Activated CD4-positive, alpha-beta T cell treated with anti-CD3 and anti-CD28 coated beads for 36 hours (primary cell): ENCODE results near the gene PRM2. TPM values are rescaled to one million over a fixed set of nuclear protein-coding genes. Genes with fewer than 3 reads are reported as not detected.

Experiments used
- ATAC-seq: fragments of 200-7000 bp; cut with Tn5 transposase; one replicate; pipeline ENCODE4 v1.10.0; 2021; ENCODE audit warnings: mild to moderate bottlenecking, moderate library complexity
- CTCF ChIA-PET: fragments of 350-600 bp; sonication (Branson Sonifier 250); formaldehyde crosslinking; loops from one replicate; lab custom pipeline; 2021; ENCODE audit warnings: antibody characterized with exemption; lab: Charles Lee
- POLR2A ChIA-PET: fragments of 350-600 bp; sonication (Branson Sonifier 250); formaldehyde crosslinking; loops from one replicate; lab custom pipeline; 2021; ENCODE audit warnings: antibody characterized with exemption, inconsistent platforms; lab: Charles Lee
- DNase-seq: peaks from one replicate; pipeline ENCODE4 v3.0.0-alpha.2; 2020
- H3K27ac Mint-ChIP-seq: one replicate; pipeline ENCODE4 v1.8.0; 2021; ENCODE audit warnings: mixed read lengths
- H3K27me3 Mint-ChIP-seq: one replicate; pipeline ENCODE4 v1.8.0; 2021; ENCODE audit warnings: mixed read lengths
- H3K36me3 Mint-ChIP-seq: one replicate; pipeline ENCODE4 v1.8.0; 2021; ENCODE audit warnings: low read depth, mixed read lengths
- H3K4me1 Mint-ChIP-seq: one replicate; pipeline ENCODE4 v1.8.0; 2021; ENCODE audit warnings: mixed read lengths
- H3K4me3 Mint-ChIP-seq: one replicate; pipeline ENCODE4 v1.8.0; 2021; ENCODE audit warnings: mild to moderate bottlenecking, moderate library complexity, mixed read lengths
- H3K9me3 Mint-ChIP-seq: one replicate; pipeline ENCODE4 v1.8.0; 2021; ENCODE audit warnings: low read depth, mixed read lengths
- intact Hi-C, 2 experiments: fragments of 100-400 bp; cut with DNase I in 1 of 2; cut with micrococcal nuclease in 1 of 2; formaldehyde crosslinking; loops; one replicate each; pipeline versions ENCODE4 v1.14.2 to v1.15.1; 2022 to 2024; cut with DNase I, micrococcal nuclease
- microRNA-seq: library from miRNA; unstranded; fragments of <30 nt; microRNA quantifications from one replicate; pipeline ENCODE4 v1.2.0, GENCODE V29; 2021; ENCODE audit warnings: borderline replicate concordance
- total RNA-seq, 2 experiments: library from RNA; stranded (reverse); gene quantifications; one replicate each; pipeline ENCODE4 v1.2.3, GENCODE V29; 2021

PRM2 gene
- total RNA-seq, 2 experiments from 2014 or later, result not detected

GRCh38 chr16:11232852-11233726, 43.2 kb downstream of the PRM2 start:
- ATAC-seq (peak; percentile 82), DNase-seq (peak; percentile 96)
- POLR2A ChIA-PET, result interaction anchor here (0.6 to 4.6 kb wide), 11 partner anchors 8 to 283 kb away, joined by 3 to 27 read pairs (median 5); partner anchors contain the start of gene SOCS1
- intact Hi-C loops, result loop anchor here (1.0 to 2.0 kb wide), 8 partner anchors 8 to 245 kb away; partner anchors contain the start of gene SOCS1 (in 1 of the 2)
- Mint-ChIP-seq H3K36me3 (no peaks in the 10 kb centered on the region), H3K27me3 (no peaks in the 10 kb centered on the region), H3K9me3 (no peaks in the 10 kb centered on the region), H3K4me3 (peak overlapping the region; percentile 60), H3K4me1 (peaks cover 80% of the 10 kb centered on the region), H3K27ac (peak overlapping the region; percentile 97)
- CTCF ChIA-PET, result interaction anchor here (0.8 to 2.4 kb wide), 8 partner anchors 8 to 268 kb away, joined by 3 to 9 read pairs (median 6); partner anchors contain the start of gene SOCS1

- Mint-ChIP-seq H3K27ac (peak overlapping the region; percentile 97), H3K4me1 (peaks cover 82% of the 10 kb centered on the region), H3K4me3 (peak overlapping the region; percentile 60), H3K9me3 (no peaks in the 10 kb centered on the region), H3K36me3 (no peaks in the 10 kb centered on the region), H3K27me3 (no peaks in the 10 kb centered on the region)
- no peak for DNase-seq
- ChIA-PET POLR2A (interaction anchor here (0.6 to 4.6 kb wide), 7 partner anchors 8 to 282 kb away, joined by 3 to 27 read pairs (median 7); partner anchors contain the start of gene SOCS1), CTCF (interaction anchor here (0.9 to 2.4 kb wide), 4 partner anchors 20 to 267 kb away, joined by 3 to 6 read pairs (median 6); no protein-coding TSS in a partner anchor)
- intact Hi-C loops, result loop anchor here in 1 of 2 experiments (2.0 kb wide), 1 partner anchor 244 kb away; no protein-coding TSS in a partner anchor
- ATAC-seq, result no peak
These were observed 43.9 kb downstream of the PRM2 start for GRCh38 chr16:11232302-11232851.

- intact Hi-C loops, result no loop called here
- CTCF ChIA-PET, result interaction anchor here (0.7 to 2.2 kb wide), 4 partner anchors 13 to 267 kb away, joined by 3 to 7 read pairs (median 3); no protein-coding TSS in a partner anchor
- no peak for ATAC-seq
- Mint-ChIP-seq H3K4me3 (no peak overlapping the region), H3K4me1 (peaks cover 78% of the 10 kb centered on the region), H3K36me3 (no peaks in the 10 kb centered on the region), H3K27ac (peak overlapping the region; percentile 81), H3K27me3 (no peaks in the 10 kb centered on the region), H3K9me3 (no peaks in the 10 kb centered on the region)
- POLR2A ChIA-PET, result interaction anchor here (0.7 kb wide), 1 partner anchor 21 kb away, joined by 3 read pairs; no protein-coding TSS in a partner anchor
- DNase-seq, result no peak
These were observed 44.8 kb downstream of the PRM2 start for GRCh38 chr16:11231367-11231970.

- Mint-ChIP-seq H3K27me3 (no peaks in the 10 kb centered on the region), H3K4me3 (no peak overlapping the region), H3K27ac (peak overlapping the region; percentile 68), H3K4me1 (peaks cover 82% of the 10 kb centered on the region), H3K36me3 (no peaks in the 10 kb centered on the region), H3K9me3 (no peaks in the 10 kb centered on the region)
- ChIA-PET CTCF (interaction anchor here (2.2 kb wide), 1 partner anchor 265 kb away, joined by 7 read pairs; no protein-coding TSS in a partner anchor), POLR2A (no interaction called here)
- no peak for DNase-seq
- no peak for ATAC-seq
- intact Hi-C loops, result loop anchor here in 1 of 2 experiments (5.0 kb wide), 1 partner anchor 488 kb away; the partner anchor contains the start of gene NUBP1
These were observed 46.4 kb downstream of the PRM2 start for GRCh38 chr16:11229906-11230305.

- Mint-ChIP-seq H3K27me3 (no peaks in the 10 kb centered on the region), H3K4me3 (no peak overlapping the region), H3K9me3 (no peaks in the 10 kb centered on the region), H3K27ac (peak overlapping the region; percentile 68), H3K36me3 (no peaks in the 10 kb centered on the region), H3K4me1 (peaks cover 83% of the 10 kb centered on the region)
- ATAC-seq (no peak), DNase-seq (no peak)
- POLR2A ChIA-PET, result no interaction called here
- CTCF ChIA-PET, result no interaction called here
- intact Hi-C loops, result loop anchor here in 1 of 2 experiments (5.0 kb wide), 1 partner anchor 487 kb away; the partner anchor contains the start of gene NUBP1
These were observed 46.8 kb downstream of the PRM2 start for GRCh38 chr16:11229432-11229831.

- peaks cover 68% of the 10 kb centered on the region for H3K4me1 Mint-ChIP-seq
- intact Hi-C loops, result loop anchor here (1.0 to 5.0 kb wide), 16 partner anchors 7 to 484 kb away; partner anchors contain the start of genes DEXI (in 1 of the 2), NUBP1 (in 1 of the 2), RMI2 (in 1 of the 2) and SOCS1 (in 1 of the 2)
- DNase-seq (peak; percentile 51), ATAC-seq (no peak)
- H3K9me3 Mint-ChIP-seq, result no peaks in the 10 kb centered on the region
- CTCF ChIA-PET, result interaction anchor here (0.6 to 2.6 kb wide), 19 partner anchors 8 to 571 kb away, joined by 3 to 18 read pairs (median 4); partner anchors contain the start of genes SOCS1 and ZC3H7A
- POLR2A ChIA-PET, result interaction anchor here (0.8 to 3.7 kb wide), 21 partner anchors 9 to 268 kb away, joined by 3 to 79 read pairs (median 5); partner anchors contain the start of gene SOCS1
- no peaks in the 10 kb centered on the region for H3K27me3 Mint-ChIP-seq
- H3K36me3 Mint-ChIP-seq, result peaks cover 2% of the 10 kb centered on the region
- peak overlapping the region; percentile 98 for H3K27ac Mint-ChIP-seq
- H3K4me3 Mint-ChIP-seq, result peak overlapping the region; percentile 54
These were observed 50.4 kb downstream of the PRM2 start for GRCh38 chr16:11225677-11226549.

Small RNA genes lying within 50 kb of the gene (microRNA-seq; reads per million reads assigned to microRNA genes)
- gene MIR548H2, result not detected

Other genes with a start within 250 kb of the PRM2 start
- gene SOCS1, start 20.3 kb downstream of the PRM2 start, total RNA-seq, result 100 to 1,000 TPM in 1 of 2 experiments, 10 to 100 TPM in 1; 100.0 to 103 TPM
- not detected for gene TNP2, start 7.2 kb downstream of the PRM2 start, total RNA-seq
- gene PRM3, start 2.9 kb downstream of the PRM2 start, total RNA-seq, result not detected
- not detected for gene PRM1, start 4.8 kb upstream of the PRM2 start, total RNA-seq
- gene RMI2, start 69.0 kb upstream of the PRM2 start, total RNA-seq, result 10 to 100 TPM; 56.0 to 69.8 TPM